HG03025 (cell line): ENCODE results near the gene DUSP16.

ENCODE experiments used
- ATAC-seq: cut with Tn5 transposase; IDR thresholded peaks from one replicate; pipeline ENCODE4 v1.9.1; 2021; ENCODE audit warnings: mild to moderate bottlenecking, moderate library complexity; ENCODE audit not compliant: unreplicated experiment, low FRiP score

DUSP16 gene

DNA sequence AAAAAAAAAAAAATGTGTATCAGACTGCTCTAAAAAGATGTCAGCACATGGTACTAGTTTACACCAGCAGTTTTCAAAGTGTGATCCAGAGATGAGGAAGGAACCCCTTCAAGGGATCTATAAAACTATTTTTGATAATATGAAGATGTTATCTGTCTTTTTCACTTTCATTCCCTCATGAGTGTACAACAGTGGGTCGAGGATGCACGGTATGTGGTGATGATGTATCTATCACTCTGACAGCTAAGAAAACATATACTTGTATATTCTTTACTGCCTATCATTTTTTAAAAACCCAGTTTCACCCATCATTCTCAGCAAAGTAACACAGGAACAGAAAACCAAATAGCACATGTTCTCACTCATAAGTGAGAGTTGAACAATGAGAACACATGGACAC, 12.4 kb downstream of the DUSP16 start:
- ATAC-seq = no peak

DNA sequence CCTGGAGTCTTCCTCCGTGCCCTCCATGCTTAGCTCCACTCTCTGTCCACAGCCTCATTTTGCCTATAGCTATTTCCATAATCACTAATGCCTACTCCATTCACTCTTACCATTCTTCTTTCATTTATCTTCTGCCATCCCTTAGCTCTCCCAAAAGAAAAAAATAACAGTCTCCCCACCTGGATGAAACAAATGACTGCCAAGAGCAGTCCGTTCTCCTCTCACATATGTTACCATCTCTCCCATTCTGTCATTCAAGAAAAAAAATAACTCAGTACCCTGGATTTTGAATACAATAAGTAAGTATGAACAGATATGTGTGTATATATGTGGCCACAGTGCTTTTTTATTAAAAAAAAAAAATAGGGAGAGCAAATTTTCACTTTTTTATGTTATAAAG, 13.2 kb downstream of the DUSP16 start:
- ATAC-seq = no peak

DNA sequence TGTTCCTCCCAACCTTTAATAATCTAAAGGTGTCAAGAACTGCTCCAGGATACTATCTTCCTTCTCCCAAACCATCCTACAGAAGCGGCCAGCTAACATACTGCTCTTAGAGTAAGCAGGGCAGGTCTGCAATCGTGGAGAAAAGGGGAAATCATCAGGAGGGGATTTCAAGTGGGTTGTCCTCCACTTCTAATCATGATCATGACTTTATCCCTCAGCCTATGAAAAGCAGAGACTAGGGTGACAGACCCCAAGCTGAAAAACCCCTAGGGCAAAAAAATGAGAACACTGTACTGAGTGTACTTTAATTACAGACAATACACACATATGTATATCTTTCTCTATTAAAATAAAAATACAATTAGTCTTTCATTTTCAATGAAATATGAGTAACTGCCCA, 13.9 kb downstream of the DUSP16 start:
- ATAC-seq = no peak

DNA sequence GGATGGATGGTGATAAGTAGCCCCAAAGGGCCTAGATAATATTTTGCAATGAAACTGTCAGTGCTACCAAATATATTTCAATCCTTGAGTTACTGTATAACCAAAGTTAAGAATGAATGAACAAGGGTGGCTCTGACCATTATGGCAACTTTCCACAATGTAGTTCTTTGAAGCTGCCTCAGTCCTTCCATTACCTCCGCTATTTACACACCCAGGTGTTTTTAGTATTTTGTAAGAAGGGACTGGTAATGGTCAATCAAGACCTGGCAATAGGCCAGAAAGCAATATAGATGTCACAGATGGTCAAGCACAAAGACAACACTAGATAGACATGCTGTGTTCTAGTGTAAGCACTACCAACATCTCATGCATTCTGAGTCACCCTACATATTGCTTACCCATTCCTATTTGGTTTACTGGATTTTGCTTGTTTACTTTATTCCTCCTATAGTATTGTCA, 16.3 kb downstream of the DUSP16 start:
- ATAC-seq = no peak

DNA sequence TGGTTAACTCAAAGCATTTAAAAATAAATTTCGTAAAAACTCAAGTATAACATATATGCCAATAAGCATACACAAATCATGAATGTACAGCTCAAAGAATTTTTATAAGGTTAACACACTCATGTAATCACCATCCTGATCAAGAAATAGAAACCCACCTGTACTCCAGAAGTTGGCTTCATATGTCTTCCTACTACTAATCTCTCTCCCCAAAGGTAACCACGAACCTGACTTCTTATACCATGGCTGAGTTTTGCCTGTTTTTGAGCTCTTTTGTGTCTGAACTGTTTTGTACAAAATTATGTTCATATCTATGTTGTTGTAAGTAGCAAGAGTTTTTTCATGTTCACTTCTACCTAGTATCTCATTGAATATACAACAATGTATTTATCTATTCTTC, 18.7 kb downstream of the DUSP16 start:
- no peak for ATAC-seq

DNA sequence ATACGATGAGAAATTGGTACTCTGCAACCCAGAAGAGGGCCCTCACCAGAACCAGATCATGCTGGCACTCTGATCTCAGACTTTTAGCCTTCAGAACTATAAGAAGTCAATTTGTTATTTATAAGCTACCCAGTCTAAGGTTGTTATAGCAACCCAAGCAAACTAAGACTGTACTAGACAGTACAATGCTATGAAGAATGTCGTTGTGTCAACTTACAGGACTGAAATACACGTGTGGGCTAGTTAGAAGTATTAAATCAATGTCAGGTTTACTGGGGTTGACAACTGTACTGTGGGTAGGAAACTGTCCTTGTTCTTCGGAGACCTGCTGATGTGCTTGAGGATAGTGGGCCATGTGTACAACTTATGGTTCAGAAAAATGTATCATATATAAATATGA, 19.7 kb downstream of the DUSP16 start:
- no peak for ATAC-seq

DNA sequence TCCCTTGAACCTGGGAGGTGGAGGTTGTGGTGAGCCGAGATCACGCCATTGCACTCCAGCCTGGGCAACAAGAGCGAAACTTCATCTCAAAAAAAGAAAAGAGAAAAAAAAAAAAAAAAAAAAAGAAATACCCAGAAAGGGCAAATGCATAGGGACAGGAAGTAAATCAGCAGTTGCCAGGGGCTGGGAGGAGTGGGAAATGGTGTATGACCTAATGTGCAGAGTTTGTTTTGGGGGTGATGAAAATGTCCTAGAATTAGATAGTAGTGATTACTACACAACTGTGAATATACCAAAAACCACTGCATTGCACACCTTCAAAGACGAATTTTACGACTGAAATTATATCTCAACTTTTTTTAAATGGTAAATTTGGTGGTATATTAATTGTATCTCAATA, 20.4 kb downstream of the DUSP16 start:
- ATAC-seq = no peak

DNA sequence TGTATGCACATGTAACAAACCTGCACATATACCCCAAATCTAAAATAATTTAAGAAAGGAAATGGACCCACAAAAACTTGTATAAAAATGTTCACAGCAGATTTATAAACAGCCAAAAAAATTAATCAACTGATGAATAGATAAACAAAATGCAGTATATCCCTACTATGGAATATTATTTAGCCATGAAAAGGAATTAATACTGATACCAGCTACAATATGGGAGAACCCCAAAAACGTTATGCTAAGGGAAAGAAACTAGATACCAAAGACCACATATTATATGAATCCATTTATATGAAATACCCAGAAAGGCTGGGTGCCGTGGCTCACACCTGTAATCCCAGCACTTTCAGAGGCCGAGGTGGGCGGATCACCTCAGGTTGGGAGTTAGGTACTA, 20.9 kb downstream of the DUSP16 start:
- ATAC-seq = no peak

DNA sequence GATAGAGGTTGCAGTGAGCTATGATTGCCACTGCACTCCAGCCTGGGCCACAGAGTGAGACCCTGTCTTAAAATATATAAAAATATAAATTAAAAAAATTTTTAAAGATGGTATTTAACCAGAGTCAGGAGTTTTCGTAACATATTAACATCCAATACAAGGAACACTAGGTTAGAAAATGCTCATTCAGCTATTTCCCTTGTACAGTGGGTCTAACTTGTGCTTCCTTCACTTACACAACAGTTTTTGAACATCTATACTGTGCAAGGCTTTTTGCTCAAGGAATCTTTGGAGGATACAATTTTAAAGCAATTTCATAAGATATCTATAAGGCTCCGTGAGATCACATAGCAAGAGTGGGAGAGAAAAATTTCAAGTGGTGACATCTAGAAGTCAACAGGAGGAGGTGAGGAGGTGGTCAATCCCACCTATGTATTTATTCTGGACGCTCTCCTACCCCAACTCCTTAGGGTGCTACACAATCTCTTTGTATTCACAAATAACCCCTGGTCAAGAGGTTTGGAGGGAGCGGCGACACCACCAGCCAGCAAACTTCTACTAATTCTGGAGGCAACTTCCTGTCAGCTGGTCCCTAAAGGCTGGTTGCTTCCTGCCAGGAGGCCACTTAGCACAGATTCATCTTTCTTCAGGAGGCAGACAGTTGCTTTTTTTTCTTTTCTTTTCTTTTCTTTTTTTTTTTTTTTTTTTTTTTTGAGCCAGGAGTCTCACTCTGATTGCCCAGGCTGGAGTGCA, 22.2 kb downstream of the DUSP16 start:
- ATAC-seq = no peak

DNA sequence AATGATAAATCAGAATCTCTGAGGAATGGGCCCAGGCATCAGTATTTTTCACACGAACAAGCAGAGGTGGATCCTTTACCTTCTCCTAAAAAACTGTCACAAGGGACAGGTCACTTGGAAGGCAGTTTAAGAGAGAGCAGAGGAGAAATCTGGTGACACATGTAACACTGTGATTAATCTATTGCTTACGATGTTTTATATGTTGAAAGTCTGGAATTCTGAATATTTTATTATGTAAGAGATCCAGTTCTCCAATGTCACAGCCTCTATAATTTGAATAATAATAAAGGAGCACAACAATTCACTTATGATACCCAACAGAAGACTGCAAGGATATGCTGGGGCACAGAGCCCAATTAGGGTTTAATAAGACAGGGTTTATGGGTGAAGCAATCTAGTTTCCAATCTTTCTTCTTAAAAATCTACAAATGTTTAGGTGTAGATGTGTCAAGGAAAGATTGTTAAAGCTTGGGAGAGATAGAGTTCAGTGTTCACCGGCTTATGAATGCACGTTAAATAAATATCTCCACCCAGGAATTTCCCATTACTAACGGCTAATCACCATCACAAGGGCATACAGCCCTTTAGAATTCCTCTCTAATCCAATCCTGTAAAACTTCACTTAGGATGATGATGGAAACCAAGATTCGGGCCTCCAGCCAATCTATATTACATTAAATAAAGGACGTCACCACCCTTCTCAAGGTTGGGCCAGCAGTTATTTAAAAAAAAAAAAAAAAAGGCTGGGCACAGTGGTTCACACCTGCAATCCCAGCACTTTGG, 23.4 kb downstream of the DUSP16 start:
- no peak for ATAC-seq

DNA sequence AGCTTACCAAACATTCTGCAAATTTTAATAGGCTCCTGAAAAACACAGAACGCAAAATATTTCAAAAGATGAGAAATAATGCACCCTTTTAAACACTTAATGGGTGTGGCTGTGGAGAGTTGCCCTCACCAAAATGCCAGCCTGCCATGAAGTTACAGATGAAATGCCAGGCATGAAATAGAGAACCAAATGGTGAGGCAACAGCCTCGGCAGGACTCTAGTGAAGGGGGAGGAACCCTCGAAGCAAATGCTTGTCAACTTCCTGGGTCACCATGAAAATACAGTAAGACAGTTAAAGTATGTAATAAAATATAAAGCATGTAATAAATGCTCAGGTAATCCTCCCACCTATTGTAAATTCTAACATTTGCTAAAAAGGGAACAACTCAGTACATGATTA, 24.1 kb downstream of the DUSP16 start:
- no peak for ATAC-seq

DNA sequence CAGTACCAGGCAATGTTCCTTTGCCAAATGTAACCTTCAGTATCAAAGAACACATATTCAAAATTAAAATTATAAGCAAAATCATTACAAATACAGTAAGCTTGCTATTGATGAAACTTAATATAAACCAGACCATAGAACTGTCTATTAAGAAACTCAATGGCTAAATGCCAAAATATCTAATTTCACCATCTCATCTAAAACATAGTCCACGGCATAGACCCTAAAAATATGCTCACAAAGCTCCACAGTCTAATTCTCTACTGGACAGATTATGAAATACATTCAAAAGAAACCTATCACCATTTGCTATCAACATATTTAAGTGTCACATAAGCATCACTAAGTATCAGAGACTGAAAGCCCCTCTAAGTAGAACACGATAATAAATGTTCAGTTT, 25.2 kb downstream of the DUSP16 start:
- no peak for ATAC-seq

DNA sequence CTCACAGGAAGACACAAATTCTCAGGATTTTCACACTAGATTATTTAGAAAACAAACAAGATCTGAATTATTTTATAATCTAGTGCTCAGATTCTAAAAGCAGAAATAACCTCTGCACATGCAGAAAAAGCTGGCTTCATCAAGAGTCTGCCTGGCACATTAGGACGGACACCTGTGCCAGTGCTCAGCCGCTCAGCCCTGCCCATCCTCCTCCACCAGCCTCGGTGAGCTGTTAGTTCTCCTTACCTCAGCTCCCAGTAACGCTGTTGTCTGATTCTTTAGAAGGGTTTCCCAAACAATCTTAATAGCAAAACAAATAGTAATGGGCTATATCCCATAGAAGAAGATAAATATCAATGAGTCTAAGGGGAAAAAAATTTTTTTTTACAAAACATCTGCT, 27.7 kb downstream of the DUSP16 start:
- ATAC-seq = no peak

DNA sequence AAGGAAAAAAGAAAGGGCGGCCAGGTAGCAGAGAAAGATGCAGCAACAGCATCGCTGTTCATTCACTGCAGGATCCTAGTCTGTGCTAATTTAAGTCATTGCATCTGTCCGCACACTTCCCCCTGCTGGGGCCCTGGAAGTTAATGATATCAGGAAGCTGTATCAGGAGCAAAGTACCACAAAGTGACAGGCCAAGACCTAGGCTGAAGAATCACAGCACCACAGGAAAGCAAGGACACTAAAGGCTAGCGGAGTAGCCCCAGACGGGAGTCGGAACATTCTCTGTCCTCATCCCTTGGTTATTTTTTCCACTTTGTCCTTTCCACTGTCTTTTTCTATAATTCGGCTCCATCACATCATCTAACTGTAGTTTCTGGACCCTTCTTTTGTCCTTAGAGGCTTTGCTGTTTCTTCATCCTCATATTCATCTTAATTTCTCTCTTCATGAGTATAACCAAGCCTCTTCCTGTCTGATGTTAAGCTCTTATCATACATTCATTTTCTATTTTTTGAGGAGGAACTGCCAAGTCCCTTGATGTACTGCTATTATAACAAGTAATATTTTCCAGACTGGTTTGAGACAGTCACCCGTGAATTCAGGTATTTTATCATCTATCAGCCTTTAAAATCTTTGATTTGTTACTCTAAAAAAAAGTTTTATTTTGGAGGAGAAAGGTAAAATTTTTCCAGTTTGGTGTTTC, 28.3 kb downstream of the DUSP16 start:
- no peak for ATAC-seq

DNA sequence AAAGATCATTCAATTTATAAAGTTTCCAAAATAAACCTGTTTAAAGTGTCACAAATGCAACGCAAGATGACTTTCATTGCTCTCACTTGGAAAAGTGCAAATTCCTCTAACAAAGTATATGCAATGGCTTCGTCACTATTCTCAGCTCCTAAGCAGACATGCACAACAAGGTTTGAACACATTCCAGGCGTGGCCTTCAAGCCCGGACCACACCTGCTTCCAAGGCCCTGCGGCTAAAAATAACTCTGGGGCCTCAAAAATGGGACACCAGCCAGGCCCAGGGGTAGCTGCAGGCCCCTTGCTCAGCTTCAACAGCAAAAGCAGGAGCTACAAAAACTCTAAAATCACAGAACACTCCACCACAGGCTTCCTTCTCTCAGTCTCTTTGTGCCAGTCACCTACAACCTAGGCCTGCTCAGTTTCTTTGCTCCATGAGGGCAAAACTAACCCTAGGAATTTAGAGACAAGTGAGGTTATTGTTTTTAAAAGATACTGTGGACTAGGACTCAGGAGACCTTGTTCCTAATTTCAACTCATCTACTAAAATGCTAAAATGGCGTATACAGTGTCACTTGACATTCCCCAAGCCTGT, 29.3 kb downstream of the DUSP16 start:
- no peak for ATAC-seq

DNA sequence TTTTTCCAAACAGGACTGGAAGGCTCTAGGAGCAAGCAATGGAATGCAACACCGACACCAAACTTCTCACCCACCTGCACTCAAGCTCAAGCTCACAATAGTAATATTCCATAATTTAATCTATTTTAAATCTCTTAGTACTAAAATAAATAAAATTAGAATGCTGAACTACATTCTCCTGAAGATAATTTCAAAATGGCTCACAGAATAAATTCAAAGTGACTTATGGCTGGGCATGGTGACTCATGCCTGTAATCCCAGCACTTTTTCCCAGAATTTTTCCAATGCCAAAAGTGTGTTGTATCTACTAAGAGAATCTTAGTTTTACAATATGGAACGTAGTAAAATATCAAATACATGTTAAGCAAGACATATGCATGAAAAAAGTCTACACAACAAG, 31.5 kb downstream of the DUSP16 start:
- ATAC-seq = no peak

DNA sequence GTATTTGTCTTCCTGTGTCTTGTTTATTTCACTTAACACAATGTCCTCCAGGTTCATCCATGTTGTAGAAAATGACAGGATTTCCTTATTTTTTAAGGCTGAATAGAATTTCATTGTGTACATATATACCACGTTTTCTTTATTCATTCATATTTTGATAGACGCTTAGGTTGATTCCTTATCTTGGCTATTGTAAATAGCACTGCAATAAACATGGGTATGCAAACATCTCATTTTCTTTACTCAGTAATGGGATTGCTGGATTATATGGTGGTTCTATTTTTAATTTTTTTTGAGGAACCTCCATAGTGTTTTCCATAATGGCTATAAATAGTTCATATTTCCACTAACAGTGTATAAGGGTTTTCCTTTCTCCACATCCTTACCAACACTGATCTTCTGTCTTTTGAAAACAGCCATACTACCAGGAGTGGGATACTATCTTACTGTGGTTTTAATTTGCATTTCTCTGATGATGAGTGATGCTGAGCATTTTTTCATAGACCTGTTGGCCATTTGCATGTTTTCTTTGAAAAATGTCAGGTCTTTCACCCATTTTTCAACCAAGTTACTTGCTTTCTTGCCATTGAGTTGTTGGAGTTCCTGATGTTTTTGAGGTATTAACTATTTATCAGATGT, 32.8 kb downstream of the DUSP16 start:
- ATAC-seq = no peak

DNA sequence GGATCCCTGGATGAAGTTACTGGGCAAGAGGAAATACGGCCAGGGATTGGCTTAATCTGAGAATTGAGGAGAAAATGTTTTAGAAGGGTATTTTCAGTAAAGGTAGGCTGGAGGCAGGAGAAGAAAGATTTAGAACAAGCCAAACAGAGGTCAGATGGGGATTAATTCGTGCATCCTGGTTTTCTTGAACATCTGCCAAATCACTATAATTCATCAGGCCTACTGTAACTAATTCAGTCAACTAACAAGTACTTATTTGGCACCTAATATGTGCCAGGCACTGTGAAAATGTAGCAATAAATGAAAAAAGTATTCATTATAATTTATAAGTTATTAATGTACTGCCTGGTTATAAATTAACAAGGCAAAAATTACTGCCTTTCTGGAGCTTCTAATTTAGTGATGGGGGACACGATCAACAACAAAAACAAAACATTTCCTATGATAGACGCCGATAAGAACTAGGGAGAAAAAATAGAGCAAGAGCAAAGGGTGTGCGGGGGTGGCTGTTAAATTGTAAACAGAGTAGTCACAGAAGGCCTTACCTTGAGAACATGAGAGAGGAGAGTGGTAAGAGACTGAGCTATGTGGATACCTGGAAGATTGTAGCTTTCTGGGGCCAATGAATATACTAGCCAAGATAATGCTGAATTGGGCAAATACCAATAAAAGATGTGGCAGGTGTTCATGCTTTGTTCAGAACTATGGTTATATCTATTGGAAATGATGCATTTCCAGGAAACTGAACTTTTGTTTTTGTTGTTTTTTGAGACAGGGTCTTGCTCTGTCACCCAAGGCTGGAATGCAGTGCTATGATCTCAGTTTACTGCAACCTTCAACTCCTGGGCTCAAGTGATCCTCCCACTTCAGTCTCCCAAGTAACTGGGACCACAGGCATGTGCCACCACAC, 34.0 kb downstream of the DUSP16 start:
- no peak for ATAC-seq

DNA sequence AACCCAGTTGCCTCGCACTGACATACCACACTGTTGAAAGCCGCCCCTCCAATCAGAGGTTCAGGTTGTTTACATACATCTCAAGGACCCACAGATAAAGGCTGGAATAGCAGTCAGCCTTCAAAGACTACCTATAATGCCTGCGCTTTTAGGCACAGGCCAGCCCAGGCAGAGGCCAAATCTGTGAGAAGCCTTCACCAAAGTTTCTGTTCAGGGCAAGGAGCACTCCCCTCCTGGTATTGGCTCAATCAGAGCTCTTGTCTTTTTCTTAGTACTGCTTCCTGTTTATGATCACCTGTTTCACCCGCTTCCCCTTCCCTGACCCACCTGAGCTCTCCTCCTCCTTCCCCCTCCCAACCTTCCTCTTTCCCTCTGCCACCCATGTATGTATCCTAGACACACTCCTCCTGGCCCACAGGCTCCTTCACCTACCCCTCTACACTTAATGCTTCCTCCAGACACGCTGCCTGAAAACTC, 34.8 kb downstream of the DUSP16 start:
- no peak for ATAC-seq
